Caco-2 (cell line): ENCODE measurements around the gene SORCS2. TPM values are rescaled to one million over a fixed set of nuclear protein-coding genes. Genes with fewer than 3 reads are reported as not detected.

Experiments
- BruUV-seq: library from RNA; stranded (reverse); fragments of 400-500 nt; replicated peaks from 2 replicates; lab custom pipeline; 2021; lab: Mats Ljungman, UMichigan
- CTCF ChIA-PET: fragments of 300-600 bp; sonication (Branson Sonifier 250); formaldehyde crosslinking; loops from one replicate; lab custom pipeline; 2022; ENCODE audit warnings: antibody characterized with exemption; lab: Charles Lee
- POLR2A ChIA-PET: fragments of 300-600 bp; sonication (Branson Sonifier 250); formaldehyde crosslinking; loops from one replicate; lab custom pipeline; 2022; ENCODE audit warnings: antibody characterized with exemption; lab: Charles Lee
- DNase-seq, 2 experiments: peaks; one replicate each; pipeline versions ENCODE4 v3.0.0 to v3.0.0-alpha.2; 2020 to 2022
- H3K27me3 ChIP-seq: replicated peaks from 2 replicates; pipeline ENCODE4 v1.6.0; 2011; ENCODE audit warnings: low read length; ENCODE audit not compliant: control insufficient read depth, insufficient read depth
- H3K36me3 ChIP-seq: 2 replicates; pipeline ENCODE4 v1.5.1; 2011; ENCODE audit warnings: low read length; ENCODE audit not compliant: control insufficient read depth, insufficient read depth
- H3K4me1 ChIP-seq: fragments of 250-450 bp; sonication (Bioruptor Pico); 2 replicates; pipeline ENCODE4 v1.5.1; 2020; ENCODE audit warnings: mild to moderate bottlenecking
- H3K4me3 ChIP-seq: 2 replicates; pipeline ENCODE4 v1.5.1; 2011; ENCODE audit warnings: low read depth, mild to moderate bottlenecking, control low read depth, low read length
- H3K9me3 ChIP-seq: fragments of 250-450 bp; sonication (Bioruptor Pico); 2 replicates; pipeline ENCODE4 v1.5.1; 2020; ENCODE audit warnings: mild to moderate bottlenecking, moderate library complexity
- H3K27ac Mint-ChIP-seq: one replicate; pipeline ENCODE4 v1.8.0; 2022; ENCODE audit warnings: mixed read lengths; ENCODE audit not compliant: unreplicated experiment
- H3K27me3 Mint-ChIP-seq: one replicate; pipeline ENCODE4 v1.8.0; 2022; ENCODE audit warnings: mixed read lengths; ENCODE audit not compliant: insufficient read depth, unreplicated experiment
- H3K36me3 Mint-ChIP-seq: one replicate; pipeline ENCODE4 v1.8.0; 2022; ENCODE audit warnings: mild to moderate bottlenecking, mixed read lengths; ENCODE audit not compliant: insufficient read depth, unreplicated experiment
- H3K4me1 Mint-ChIP-seq: one replicate; pipeline ENCODE4 v1.8.0; 2022; ENCODE audit warnings: low read depth, mixed read lengths; ENCODE audit not compliant: unreplicated experiment
- H3K4me3 Mint-ChIP-seq: one replicate; pipeline ENCODE4 v1.8.0; 2022; ENCODE audit warnings: mild to moderate bottlenecking, moderate library complexity, mixed read lengths; ENCODE audit not compliant: unreplicated experiment
- H3K9me3 Mint-ChIP-seq: one replicate; pipeline ENCODE4 v1.8.0; 2022; ENCODE audit warnings: mixed read lengths; ENCODE audit not compliant: unreplicated experiment
- intact Hi-C: fragments of 100-400 bp; cut with micrococcal nuclease; formaldehyde crosslinking; loops from one replicate; pipeline ENCODE4 v1.10.0; 2022; ENCODE audit not compliant: unreplicated experiment
- total RNA-seq: library from RNA; stranded (reverse); gene quantifications from 2 replicates; pipeline ENCODE4 v1.2.3, GENCODE V29; 2022
- TF ChIP-seq, protein P1 (sequence below), 2 experiments: fragments of 200-600 bp in 1 of 2; IDR thresholded peaks; 1 replicate in 1 of 2; 2 replicates in 1 of 2; pipeline versions ENCODE4 v1.5.1 to v1.8.0; 2011 to 2022; ENCODE audit warnings: antibody characterized with exemption in 1 of 2, control low read depth in 1 of 2, inconsistent platforms in 1 of 2, low read depth in 1 of 2, low read length in 1 of 2, mild to moderate bottlenecking in 1 of 2, moderate library complexity in 1 of 2; ENCODE audit not compliant: insufficient read depth in 1 of 2, severe bottlenecking in 1 of 2, unreplicated experiment in 1 of 2

SORCS2 gene
- total RNA-seq, 1 experiment from 2014 or later = 1.6 TPM

DNA sequence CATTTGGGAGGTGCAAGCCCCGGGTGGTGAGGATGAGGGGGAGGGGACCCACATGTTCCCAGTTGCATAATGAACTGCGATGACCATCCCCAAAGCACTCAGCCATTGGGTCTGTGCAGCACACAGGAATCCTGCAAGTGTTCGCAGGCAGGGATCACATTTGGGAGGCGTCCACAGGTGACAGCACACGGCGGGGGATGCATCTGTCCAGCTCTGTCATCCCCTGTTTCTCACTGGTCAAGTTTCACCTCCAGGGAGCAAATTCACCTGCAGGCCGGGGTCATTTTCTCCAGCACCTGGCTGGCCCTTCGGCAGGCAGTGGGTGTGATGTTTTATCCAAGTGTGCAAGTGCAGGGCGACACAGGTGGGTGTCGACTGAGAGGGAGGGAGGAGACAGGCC lies 33.3 kb upstream of the SORCS2 start:
- no peak overlapping the region for H3K4me3 Mint-ChIP-seq
- TF ChIP-seq, protein P1, sequence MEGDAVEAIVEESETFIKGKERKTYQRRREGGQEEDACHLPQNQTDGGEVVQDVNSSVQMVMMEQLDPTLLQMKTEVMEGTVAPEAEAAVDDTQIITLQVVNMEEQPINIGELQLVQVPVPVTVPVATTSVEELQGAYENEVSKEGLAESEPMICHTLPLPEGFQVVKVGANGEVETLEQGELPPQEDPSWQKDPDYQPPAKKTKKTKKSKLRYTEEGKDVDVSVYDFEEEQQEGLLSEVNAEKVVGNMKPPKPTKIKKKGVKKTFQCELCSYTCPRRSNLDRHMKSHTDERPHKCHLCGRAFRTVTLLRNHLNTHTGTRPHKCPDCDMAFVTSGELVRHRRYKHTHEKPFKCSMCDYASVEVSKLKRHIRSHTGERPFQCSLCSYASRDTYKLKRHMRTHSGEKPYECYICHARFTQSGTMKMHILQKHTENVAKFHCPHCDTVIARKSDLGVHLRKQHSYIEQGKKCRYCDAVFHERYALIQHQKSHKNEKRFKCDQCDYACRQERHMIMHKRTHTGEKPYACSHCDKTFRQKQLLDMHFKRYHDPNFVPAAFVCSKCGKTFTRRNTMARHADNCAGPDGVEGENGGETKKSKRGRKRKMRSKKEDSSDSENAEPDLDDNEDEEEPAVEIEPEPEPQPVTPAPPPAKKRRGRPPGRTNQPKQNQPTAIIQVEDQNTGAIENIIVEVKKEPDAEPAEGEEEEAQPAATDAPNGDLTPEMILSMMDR (IDR thresholded peaks at IDR 0.05; ENCODE audit: insufficient read depth in 1 of 2, low read depth in 1 of 2, low read length in 1 of 2, severe bottlenecking in 1 of 2, unreplicated experiment in 1 of 2) = no peak
- H3K27me3 Mint-ChIP-seq = no peaks in the 10 kb centered on the region
- H3K27ac Mint-ChIP-seq = no peak overlapping the region
- Histone ChIP-seq H3K9me3 (no peaks in the 10 kb centered on the region), H3K27me3 (no peaks in the 10 kb centered on the region), H3K4me3 (no peak overlapping the region), H3K4me1 (peaks cover 12% of the 10 kb centered on the region), H3K36me3 (no peaks in the 10 kb centered on the region)
- CTCF ChIA-PET = no interaction called here
- H3K9me3 Mint-ChIP-seq = no peaks in the 10 kb centered on the region
- intact Hi-C loops = no loop called here
- POLR2A ChIA-PET = no interaction called here
- peak in 1 of 2 experiments; percentile 14 for DNase-seq
- H3K4me1 Mint-ChIP-seq = peaks cover 16% of the 10 kb centered on the region
- BruUV-seq = no TSS peak
- H3K36me3 Mint-ChIP-seq = peaks cover 6% of the 10 kb centered on the region

DNA sequence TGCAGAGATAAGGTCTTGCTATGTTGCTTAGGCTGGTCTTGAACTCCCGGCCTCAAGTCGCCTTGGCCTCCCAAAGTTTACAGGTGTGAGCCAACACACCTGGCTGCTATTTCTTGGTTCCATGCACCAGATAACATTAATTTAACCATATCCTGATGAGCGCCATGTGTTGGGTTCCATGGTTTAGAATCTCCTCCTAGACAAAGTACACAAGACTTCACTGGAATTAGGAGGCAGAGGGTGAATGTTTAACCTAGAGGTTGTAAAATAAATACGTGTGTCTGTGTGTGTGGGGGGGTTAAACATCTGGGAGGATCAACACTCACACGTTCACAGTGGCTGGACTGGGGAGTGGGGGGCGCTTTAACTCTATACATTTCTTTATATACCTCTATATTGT lies 32.4 kb upstream of the SORCS2 start:
- H3K27ac Mint-ChIP-seq = peak overlapping the region; percentile 67
- Histone ChIP-seq H3K4me3 (no peak overlapping the region), H3K36me3 (no peaks in the 10 kb centered on the region), H3K4me1 (peaks cover 12% of the 10 kb centered on the region), H3K9me3 (no peaks in the 10 kb centered on the region), H3K27me3 (no peaks in the 10 kb centered on the region)
- BruUV-seq = no TSS peak
- H3K4me1 Mint-ChIP-seq = peaks cover 16% of the 10 kb centered on the region
- no peaks in the 10 kb centered on the region for H3K27me3 Mint-ChIP-seq
- DNase-seq = peak; percentile 44 to 46
- intact Hi-C loops = no loop called here
- peaks cover 6% of the 10 kb centered on the region for H3K36me3 Mint-ChIP-seq
- ChIA-PET POLR2A (no interaction called here), CTCF (no interaction called here)
- TF ChIP-seq, protein P1 (IDR thresholded peaks at IDR 0.05; ENCODE audit: insufficient read depth in 1 of 2, low read depth in 1 of 2, low read length in 1 of 2, severe bottlenecking in 1 of 2, unreplicated experiment in 1 of 2) = no peak
- peak overlapping the region; percentile 45 for H3K4me3 Mint-ChIP-seq
- H3K9me3 Mint-ChIP-seq = no peaks in the 10 kb centered on the region

DNA sequence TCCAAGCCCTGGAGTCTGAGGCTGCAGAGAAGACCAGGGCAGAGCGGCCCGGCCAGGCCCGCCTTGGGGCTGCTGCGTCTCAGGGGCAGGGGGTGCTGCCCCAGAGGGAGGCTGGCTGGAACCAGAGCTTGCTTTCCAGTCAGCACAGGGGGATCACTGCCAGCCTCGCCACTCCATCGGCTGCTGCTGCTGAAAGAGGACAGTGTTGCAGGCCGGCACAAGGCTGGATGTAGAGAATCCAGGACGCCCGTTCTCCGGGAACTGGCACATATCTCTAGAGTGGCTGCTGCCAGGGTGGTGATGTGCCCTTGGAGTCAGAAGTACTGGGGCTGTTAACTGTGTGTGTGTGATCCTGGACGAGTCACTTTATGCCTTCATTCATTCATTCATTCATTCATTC lies 31.9 kb upstream of the SORCS2 start:
- peaks cover 12% of the 10 kb centered on the region for H3K4me1 ChIP-seq
- H3K27me3 ChIP-seq = no peaks in the 10 kb centered on the region
- no peaks in the 10 kb centered on the region for H3K36me3 ChIP-seq
- H3K9me3 Mint-ChIP-seq = no peaks in the 10 kb centered on the region
- H3K4me3 ChIP-seq = no peak overlapping the region
- TF ChIP-seq, protein P1 (IDR thresholded peaks at IDR 0.05; ENCODE audit: insufficient read depth in 1 of 2, low read depth in 1 of 2, low read length in 1 of 2, severe bottlenecking in 1 of 2, unreplicated experiment in 1 of 2) = no peak
- H3K27ac Mint-ChIP-seq = peak overlapping the region; percentile 67
- no peaks in the 10 kb centered on the region for H3K9me3 ChIP-seq
- H3K4me1 Mint-ChIP-seq = peaks cover 16% of the 10 kb centered on the region
- BruUV-seq = no TSS peak
- H3K27me3 Mint-ChIP-seq = no peaks in the 10 kb centered on the region
- intact Hi-C loops = no loop called here
- CTCF ChIA-PET = no interaction called here
- peak in 1 of 2 experiments; percentile 29 for DNase-seq
- peaks cover 6% of the 10 kb centered on the region for H3K36me3 Mint-ChIP-seq
- H3K4me3 Mint-ChIP-seq = no peak overlapping the region
- POLR2A ChIA-PET = no interaction called here
